ENCODE measurements around the gene LRP1.

Gene LRP1

GRCh38 chr12:57181072-57181471 is 52.8 kb downstream of the LRP1 start:
- Histone ChIP-seq H3K27ac (ENCODE audit: low read depth, low read length) (no peak overlapping the region), H3K9ac (ENCODE audit: low read length in 5 of 5) (peak overlapping the region in 1 of 5 donors; percentile 3)

GRCh38 chr12:57181561-57182155 is 53.4 kb downstream of the LRP1 start:
- H3K4me3 ChIP-seq (ENCODE audit: low read depth in 1 of 5, low read length in 5 of 5) = no peak overlapping the region
- H3K36me3 ChIP-seq (ENCODE audit: control insufficient read depth in 5 of 5, insufficient read depth in 5 of 5, low read length in 5 of 5) = peaks cover 0 to 95% (median 87%) of the 10 kb centered on the region in 5 donors
- no peak overlapping the region for H3K9ac ChIP-seq (ENCODE audit: low read length in 5 of 5)
- no peaks in the 10 kb centered on the region for H3K9me3 ChIP-seq (ENCODE audit: control insufficient read depth in 5 of 5, low read length in 5 of 5)
- H3K4me1 ChIP-seq (ENCODE audit: control insufficient read depth in 5 of 5, insufficient read depth in 5 of 5, low read length in 5 of 5) = peaks cover 0 to 27% (median 12%) of the 10 kb centered on the region in 5 donors
- no peaks in the 10 kb centered on the region for H3K27me3 ChIP-seq (ENCODE audit: control insufficient read depth in 5 of 5, insufficient read depth in 4 of 5, low read length in 5 of 5)
- no peak overlapping the region for H3K27ac ChIP-seq (ENCODE audit: low read depth, low read length)

More at GRCh38 chr12:57181072-57181471, 52.8 kb downstream of the LRP1 start:
- Histone ChIP-seq H3K9me3 (ENCODE audit: control insufficient read depth in 5 of 5, low read length in 5 of 5) (no peaks in the 10 kb centered on the region), H3K4me3 (ENCODE audit: low read depth in 1 of 5, low read length in 5 of 5) (no peak overlapping the region), H3K27me3 (ENCODE audit: control insufficient read depth in 5 of 5, insufficient read depth in 4 of 5, low read length in 5 of 5) (no peaks in the 10 kb centered on the region), H3K4me1 (ENCODE audit: control insufficient read depth in 5 of 5, insufficient read depth in 5 of 5, low read length in 5 of 5) (peaks cover 0 to 27% (median 12%) of the 10 kb centered on the region in 5 donors), H3K36me3 (ENCODE audit: control insufficient read depth in 5 of 5, insufficient read depth in 5 of 5, low read length in 5 of 5) (peaks cover 3 to 95% (median 87%) of the 10 kb centered on the region in 5 donors)

- no peak overlapping the region for H3K9ac ChIP-seq (ENCODE audit: low read length in 5 of 5)
- no peak overlapping the region for H3K4me3 ChIP-seq (ENCODE audit: low read depth in 1 of 5, low read length in 5 of 5)
- no peaks in the 10 kb centered on the region for H3K27me3 ChIP-seq (ENCODE audit: control insufficient read depth in 5 of 5, insufficient read depth in 4 of 5, low read length in 5 of 5)
- H3K27ac ChIP-seq (ENCODE audit: low read depth, low read length) = no peak overlapping the region
- H3K4me1 ChIP-seq (ENCODE audit: control insufficient read depth in 5 of 5, insufficient read depth in 5 of 5, low read length in 5 of 5) = peaks cover 0 to 27% (median 12%) of the 10 kb centered on the region in 5 donors
- H3K36me3 ChIP-seq (ENCODE audit: control insufficient read depth in 5 of 5, insufficient read depth in 5 of 5, low read length in 5 of 5) = peaks cover 0 to 95% (median 86%) of the 10 kb centered on the region in 5 donors
- no peaks in the 10 kb centered on the region for H3K9me3 ChIP-seq (ENCODE audit: control insufficient read depth in 5 of 5, low read length in 5 of 5)
These were observed 54.8 kb downstream of the LRP1 start for GRCh38 chr12:57182918-57183575.

- no peak overlapping the region for H3K9ac ChIP-seq (ENCODE audit: low read length in 5 of 5)
- H3K4me1 ChIP-seq (ENCODE audit: control insufficient read depth in 5 of 5, insufficient read depth in 5 of 5, low read length in 5 of 5) = peaks cover 0 to 27% (median 12%) of the 10 kb centered on the region in 5 donors
- H3K36me3 ChIP-seq (ENCODE audit: control insufficient read depth in 5 of 5, insufficient read depth in 5 of 5, low read length in 5 of 5) = peaks cover 0 to 95% (median 86%) of the 10 kb centered on the region in 5 donors
- H3K27ac ChIP-seq (ENCODE audit: low read depth, low read length) = no peak overlapping the region
- H3K9me3 ChIP-seq (ENCODE audit: control insufficient read depth in 5 of 5, low read length in 5 of 5) = no peaks in the 10 kb centered on the region
- no peaks in the 10 kb centered on the region for H3K27me3 ChIP-seq (ENCODE audit: control insufficient read depth in 5 of 5, insufficient read depth in 4 of 5, low read length in 5 of 5)
- no peak overlapping the region for H3K4me3 ChIP-seq (ENCODE audit: low read depth in 1 of 5, low read length in 5 of 5)
These were observed 55.8 kb downstream of the LRP1 start for GRCh38 chr12:57183939-57184725.

- Histone ChIP-seq H3K4me1 (ENCODE audit: control insufficient read depth in 5 of 5, insufficient read depth in 5 of 5, low read length in 5 of 5) (peaks cover 0 to 27% (median 12%) of the 10 kb centered on the region in 5 donors), H3K27ac (ENCODE audit: low read depth, low read length) (no peak overlapping the region), H3K36me3 (ENCODE audit: control insufficient read depth in 5 of 5, insufficient read depth in 5 of 5, low read length in 5 of 5) (peaks cover 0 to 95% (median 86%) of the 10 kb centered on the region in 5 donors), H3K4me3 (ENCODE audit: low read depth in 1 of 5, low read length in 5 of 5) (no peak overlapping the region), H3K9me3 (ENCODE audit: control insufficient read depth in 5 of 5, low read length in 5 of 5) (no peaks in the 10 kb centered on the region), H3K9ac (ENCODE audit: low read length in 5 of 5) (no peak overlapping the region), H3K27me3 (ENCODE audit: control insufficient read depth in 5 of 5, insufficient read depth in 4 of 5, low read length in 5 of 5) (no peaks in the 10 kb centered on the region)
These were observed 57.1 kb downstream of the LRP1 start for GRCh38 chr12:57185403-57185802.

- no peaks in the 10 kb centered on the region for H3K9me3 ChIP-seq (ENCODE audit: control insufficient read depth in 5 of 5, low read length in 5 of 5)
- H3K4me1 ChIP-seq (ENCODE audit: control insufficient read depth in 5 of 5, insufficient read depth in 5 of 5, low read length in 5 of 5) = peaks cover 0 to 21% (median 5%) of the 10 kb centered on the region in 5 donors
- no peak overlapping the region for H3K27ac ChIP-seq (ENCODE audit: low read depth, low read length)
- H3K4me3 ChIP-seq (ENCODE audit: low read depth in 1 of 5, low read length in 5 of 5) = no peak overlapping the region
- peaks cover 0 to 95% (median 86%) of the 10 kb centered on the region in 5 donors for H3K36me3 ChIP-seq (ENCODE audit: control insufficient read depth in 5 of 5, insufficient read depth in 5 of 5, low read length in 5 of 5)
- no peak overlapping the region for H3K9ac ChIP-seq (ENCODE audit: low read length in 5 of 5)
- H3K27me3 ChIP-seq (ENCODE audit: control insufficient read depth in 5 of 5, insufficient read depth in 4 of 5, low read length in 5 of 5) = no peaks in the 10 kb centered on the region
These were observed 57.7 kb downstream of the LRP1 start for GRCh38 chr12:57185906-57186508.

GRCh38 chr12:57187222-57188089 is 59.2 kb downstream of the LRP1 start:
- Histone ChIP-seq H3K4me3 (ENCODE audit: low read depth in 1 of 5, low read length in 5 of 5) (no peak overlapping the region), H3K27ac (ENCODE audit: low read depth, low read length) (no peak overlapping the region), H3K27me3 (ENCODE audit: control insufficient read depth in 5 of 5, insufficient read depth in 4 of 5, low read length in 5 of 5) (no peaks in the 10 kb centered on the region), H3K4me1 (ENCODE audit: control insufficient read depth in 5 of 5, insufficient read depth in 5 of 5, low read length in 5 of 5) (peaks cover 0 to 8% (median 0%) of the 10 kb centered on the region in 5 donors), H3K36me3 (ENCODE audit: control insufficient read depth in 5 of 5, insufficient read depth in 5 of 5, low read length in 5 of 5) (peaks cover 0 to 100% (median 95%) of the 10 kb centered on the region in 5 donors), H3K9ac (ENCODE audit: low read length in 5 of 5) (no peak overlapping the region), H3K9me3 (ENCODE audit: control insufficient read depth in 5 of 5, low read length in 5 of 5) (no peaks in the 10 kb centered on the region)

- Histone ChIP-seq H3K9ac (ENCODE audit: low read length in 5 of 5) (no peak overlapping the region), H3K27ac (ENCODE audit: low read depth, low read length) (no peak overlapping the region), H3K36me3 (ENCODE audit: control insufficient read depth in 5 of 5, insufficient read depth in 5 of 5, low read length in 5 of 5) (peaks cover 0 to 100% (median 100%) of the 10 kb centered on the region in 5 donors), H3K9me3 (ENCODE audit: control insufficient read depth in 5 of 5, low read length in 5 of 5) (no peaks in the 10 kb centered on the region), H3K4me1 (ENCODE audit: control insufficient read depth in 5 of 5, insufficient read depth in 5 of 5, low read length in 5 of 5) (peaks cover 0 to 14% (median 3%) of the 10 kb centered on the region in 5 donors), H3K27me3 (ENCODE audit: control insufficient read depth in 5 of 5, insufficient read depth in 4 of 5, low read length in 5 of 5) (no peaks in the 10 kb centered on the region), H3K4me3 (ENCODE audit: low read depth in 1 of 5, low read length in 5 of 5) (no peak overlapping the region)
These were observed 59.8 kb downstream of the LRP1 start for GRCh38 chr12:57188090-57188425.

- Histone ChIP-seq H3K27ac (ENCODE audit: low read depth, low read length) (no peak overlapping the region), H3K9ac (ENCODE audit: low read length in 5 of 5) (no peak overlapping the region), H3K4me3 (ENCODE audit: low read depth in 1 of 5, low read length in 5 of 5) (no peak overlapping the region), H3K27me3 (ENCODE audit: control insufficient read depth in 5 of 5, insufficient read depth in 4 of 5, low read length in 5 of 5) (no peaks in the 10 kb centered on the region), H3K4me1 (ENCODE audit: control insufficient read depth in 5 of 5, insufficient read depth in 5 of 5, low read length in 5 of 5) (peaks cover 0 to 15% (median 5%) of the 10 kb centered on the region in 5 donors), H3K36me3 (ENCODE audit: control insufficient read depth in 5 of 5, insufficient read depth in 5 of 5, low read length in 5 of 5) (peaks cover 0 to 100% (median 100%) of the 10 kb centered on the region in 5 donors), H3K9me3 (ENCODE audit: control insufficient read depth in 5 of 5, low read length in 5 of 5) (no peaks in the 10 kb centered on the region)
These were observed 61.8 kb downstream of the LRP1 start for GRCh38 chr12:57190037-57190436.
